K562 (cell line): Measurements from ENCODE around the gene ANAPC2. TPM values are rescaled to one million over a fixed set of nuclear protein-coding genes. Genes with fewer than 3 reads are reported as not detected.

Source experiments
- ATAC-seq: fragments of 200-7000 bp; cut with Tn5 transposase; 3 replicates; pipeline ENCODE4 v1.9.1; 2020; ENCODE audit warnings: moderate library complexity
- BruUV-seq: library from RNA; stranded (reverse); fragments of 400-500 nt; replicated peaks from 2 replicates; lab custom pipeline; 2021; lab: Mats Ljungman, UMichigan
- CTCF ChIA-PET: fragments of 300-600 bp; formaldehyde crosslinking; extraction: SDS; loops from one replicate; lab custom pipeline; 2021; ENCODE audit warnings: low intra/inter-chr PET ratio; lab: Yijun Ruan, JAX
- POLR2A ChIA-PET: fragments of 300-600, 350-650 bp; sonication (Branson Sonifier 250); formaldehyde crosslinking; extraction: SDS; loops from one replicate; lab custom pipeline; 2021; ENCODE audit warnings: antibody characterized with exemption, inconsistent platforms; lab: Yijun Ruan, JAX
- DNase-seq, 4 experiments: peaks; one replicate each; pipeline versions ENCODE4 v3.0.0 to v3.0.0-alpha.2; 2011 to 2018; ENCODE audit warnings: low spot score in 3 of 4, mixed read lengths in 3 of 4; ENCODE audit errors: extremely low read depth in 1 of 4
- FAIRE-seq: peaks from 2 replicates; lab custom pipeline; 2011; peaks lifted over from hg19 to GRCh38; lab: Jason Lieb, UNC
- H2AFZ ChIP-seq: 2 replicates; pipeline ENCODE4 v1.6.0; 2011; ENCODE audit warnings: low read depth, low read length, control low read depth, inconsistent platforms
- H3K27ac ChIP-seq: fragments of 200-600 bp; 3 replicates; pipeline ENCODE4 v1.8.0; 2011; ENCODE audit warnings: low read depth, mild to moderate bottlenecking, control low read depth, inconsistent platforms, low read length, moderate library complexity, mixed read lengths; ENCODE audit errors: extremely low read depth
- H3K27me3 ChIP-seq, 2 experiments: fragments of 300-600 bp in 1 of 2; 2 replicates in 1 of 2; 3 replicates in 1 of 2; pipeline versions ENCODE4 v1.6.0 to v1.8.0; 2011; ENCODE audit warnings: inconsistent platforms in 2 of 2, low read length in 2 of 2, mild to moderate bottlenecking in 1 of 2, mixed read lengths in 1 of 2, moderate library complexity in 1 of 2; ENCODE audit not compliant: control insufficient read depth in 2 of 2, insufficient read depth in 2 of 2
- H3K36me3 ChIP-seq: fragments of 300-600 bp; 3 replicates; pipeline ENCODE4 v1.8.0; 2011; ENCODE audit warnings: mild to moderate bottlenecking, low read length, inconsistent platforms; ENCODE audit not compliant: control insufficient read depth, insufficient read depth
- H3K4me1 ChIP-seq, 2 experiments: fragments of 200-600 bp in 1 of 2; replicated peaks in 1 of 2; 2 replicates in 1 of 2; 3 replicates in 1 of 2; pipeline versions ENCODE4 v1.5.1 to v1.8.0; 2011; ENCODE audit warnings: inconsistent platforms in 2 of 2, low read length in 2 of 2, mild to moderate bottlenecking in 1 of 2, mixed read lengths in 1 of 2, moderate library complexity in 1 of 2; ENCODE audit not compliant: control insufficient read depth in 2 of 2, insufficient read depth in 2 of 2
- H3K4me2 ChIP-seq: 2 replicates; pipeline ENCODE4 v1.6.1; 2011; ENCODE audit warnings: low read length, control low read depth, inconsistent platforms, mixed read lengths; ENCODE audit not compliant: insufficient read depth
- H3K4me3 ChIP-seq: fragments of 200-600 bp; sonication (generic), shearing (Covaris generic); 2 replicates; pipeline ENCODE4 v1.5.1; 2016; ENCODE audit warnings: control low read depth, inconsistent platforms
- H3K79me2 ChIP-seq: fragments of 200-600 bp; 3 replicates; pipeline ENCODE4 v1.8.0; 2011; ENCODE audit warnings: low read length, inconsistent platforms; ENCODE audit not compliant: control insufficient read depth, insufficient read depth
- H3K9ac ChIP-seq, 2 experiments: 2 replicates each; pipeline versions ENCODE4 v1.6.0 to v1.6.1; 2011; ENCODE audit warnings: low read depth in 2 of 2, low read length in 2 of 2, control low read depth in 1 of 2, inconsistent platforms in 1 of 2, mild to moderate bottlenecking in 1 of 2, mixed read lengths in 1 of 2; ENCODE audit not compliant: insufficient read depth in 1 of 2
- H3K9me1 ChIP-seq: one replicate; pipeline ENCODE4 v1.6.0; 2011; ENCODE audit warnings: inconsistent platforms, mild to moderate bottlenecking, low read length, moderate library complexity; ENCODE audit not compliant: control insufficient read depth, insufficient read depth
- H3K9me3 ChIP-seq: replicated peaks from 2 replicates; pipeline ENCODE4 v1.5.1; 2011; ENCODE audit warnings: low read depth, low read length, inconsistent platforms; ENCODE audit not compliant: control insufficient read depth, insufficient read depth
- H4K20me1 ChIP-seq: replicated peaks from 2 replicates; pipeline ENCODE4 v1.6.1; 2011; ENCODE audit warnings: low read length, inconsistent platforms, mixed read lengths; ENCODE audit not compliant: control insufficient read depth, insufficient read depth
- CBX2 ChIP-seq: fragments of 200-600 bp; sonication (generic); IDR thresholded peaks from one replicate; pipeline ENCODE4 v1.6.1; 2012; ENCODE audit warnings: mild to moderate bottlenecking, low read length, inconsistent platforms; ENCODE audit not compliant: insufficient read depth, poor library complexity, severe bottlenecking
- GATAD2B ChIP-seq: fragments of 450-650 bp; IDR thresholded peaks from 2 replicates; pipeline ENCODE4 v1.6.1; 2017; ENCODE audit warnings: mild to moderate bottlenecking, borderline replicate concordance
- HNRNPLL ChIP-seq: fragments of 200-400 bp; formaldehyde crosslinking; IDR thresholded peaks from 2 replicates; pipeline ENCODE4 v1.6.1; 2017; ENCODE audit warnings: low read length, low read depth, mild to moderate bottlenecking; ENCODE audit not compliant: poor library complexity, severe bottlenecking
- POLR2G ChIP-seq: fragments of 200-400 bp; formaldehyde crosslinking; IDR thresholded peaks from 2 replicates; pipeline ENCODE4 v1.6.1; 2017; ENCODE audit warnings: low read depth, mild to moderate bottlenecking, antibody characterized with exemption, low read length, moderate library complexity
- RBFOX2 ChIP-seq: fragments of 200-400 bp; formaldehyde crosslinking; IDR thresholded peaks from 2 replicates; pipeline ENCODE4 v1.6.1; 2017; ENCODE audit warnings: low read depth, mild to moderate bottlenecking, low read length, moderate library complexity
- SETDB1 ChIP-seq: IDR thresholded peaks from one replicate; pipeline ENCODE4 v1.6.1; 2012; ENCODE audit warnings: low read length, control low read depth, inconsistent platforms
- SPI1 ChIP-seq: IDR thresholded peaks from 2 replicates; pipeline ENCODE4 v1.6.1; 2011; ENCODE audit warnings: low read depth, low read length, control low read depth, borderline replicate concordance
- STAT5B ChIP-seq: fragments of 250-450 bp; sonication (Bioruptor Pico); IDR thresholded peaks from 2 replicates; pipeline ENCODE4 v1.8.0; 2021; ENCODE audit warnings: mild to moderate bottlenecking, inconsistent platforms
- TBL1XR1 ChIP-seq, 2 experiments: IDR thresholded peaks; 2 replicates each; pipeline ENCODE4 v1.6.1; 2012; ENCODE audit warnings: improper control_type of control experiment in 2 of 2, low read length in 2 of 2, mild to moderate bottlenecking in 1 of 2
- ZKSCAN1 ChIP-seq: fragments of 150-350 bp; IDR thresholded peaks from 2 replicates; pipeline ENCODE4 v1.6.1; 2016; ENCODE audit warnings: low read depth, low read length
- WGBS: fragments of 100-300 bp; shearing (Covaris generic); methylation state at CpG from one replicate; pipeline ENCODE4 v1.1.6; 2016; ENCODE audit warnings: low coverage, mixed read lengths; ENCODE audit not compliant: insufficient coverage; ENCODE audit errors: missing lambda C conversion rate; 5-methylcytosine and 5-hydroxymethylcytosine counted together
- in situ Hi-C: fragments of 300-500 bp; cut with MboI; formaldehyde crosslinking; loops from 4 replicates; pipeline ENCODE4 v1.15.0; 2018; ENCODE audit warnings: inconsistent platforms, mixed read lengths
- intact Hi-C: fragments of 100-400 bp; cut with micrococcal nuclease; formaldehyde crosslinking; loops from 2 replicates; pipeline ENCODE4 v1.14.2; 2022
- polyA plus RNA-seq, 8 experiments: library from polyadenylated mRNA; depleted of rRNA in 4 of 8; stranded (reverse) in 5 of 8; unstranded in 3 of 8; fragments of >200 nt; fragmentation: Nextera tagmentation in 2 of 8; fragmentation: Illumina TruSeq in 1 of 8; extraction: Ambion mirVana in 2 of 8; extraction: Trizol in 1 of 8; gene quantifications; 2 replicates each; pipeline versions ENCODE4 v1.2.1 to v1.2.3, GENCODE V29; 2011 to 2014; ENCODE audit warnings: inconsistent platforms in 1 of 8, missing spikeins in 1 of 8
- total RNA-seq, 7 experiments: library from RNA; depleted of rRNA in 6 of 7; stranded (reverse); fragments of >200 nt in 6 of 7; fragmentation: Illumina TruSeq in 2 of 7; extraction: Trizol in 2 of 7; gene quantifications; 2 replicates each; pipeline versions ENCODE4 v1.2.1 to v1.2.3, GENCODE V29; 2011 to 2021; ENCODE audit warnings: low replicate concordance in 1 of 7
- TF ChIP-seq, protein P1 (sequence below): fragments of 450-650 bp; IDR thresholded peaks from 2 replicates; pipeline ENCODE4 v1.6.1; 2016; ENCODE audit warnings: low read depth, mild to moderate bottlenecking, moderate library complexity
- TF ChIP-seq, protein P2 (sequence below): fragments of 200-800 bp; sonication (Bioruptor generic); IDR thresholded peaks from 2 replicates; pipeline ENCODE4 v1.6.1; 2017; ENCODE audit warnings: missing genetic modification characterization, missing compliant biosample characterization

Gene ANAPC2
- total and polyA plus RNA-seq, 9 of the 15 experiments (the other 6 are each of a cell fraction or from before 2014, with no cell fraction given), result 0.11 to 56.5 (median 17.1) TPM; not detected in 1

DNA sequence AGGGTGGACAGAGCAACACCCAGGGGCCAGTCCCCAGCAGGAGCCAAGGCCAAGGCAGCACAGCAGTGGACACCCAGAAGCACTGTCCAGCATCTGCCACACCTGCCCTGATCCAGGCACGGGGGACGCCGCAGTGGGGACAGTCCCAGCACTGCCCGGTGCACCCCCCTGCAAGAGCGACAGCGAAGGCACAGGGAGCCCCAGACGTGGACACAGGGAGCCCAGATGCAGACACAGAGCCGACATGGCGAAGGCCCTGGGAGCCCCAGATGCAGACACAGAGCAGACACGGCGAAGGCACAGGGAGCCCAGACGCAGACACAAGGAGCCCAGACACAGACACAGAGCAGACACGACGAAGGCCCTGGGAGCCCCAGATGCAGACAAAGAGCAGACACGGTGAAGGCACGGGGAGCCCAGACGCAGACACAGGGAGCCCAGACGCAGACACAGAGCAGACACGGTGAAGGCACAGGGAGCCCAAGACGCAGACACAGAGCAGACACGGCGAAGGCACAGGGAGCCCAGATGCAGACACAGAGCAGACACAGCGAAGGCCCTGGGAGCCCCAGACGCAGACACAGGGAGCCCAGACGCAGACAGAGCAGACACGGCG is 4.3 kb downstream of the ANAPC2 start:
- peaks cover 74% of the 10 kb centered on the region; the same call in 2 of the 3 replicates for H3K36me3 ChIP-seq
- no peaks in the 10 kb centered on the region for H3K9me3 ChIP-seq
- WGBS, result 91% methylated on average over 25 of the region's 27 CpGs
- H3K4me3 ChIP-seq, result no peak overlapping the region
- H4K20me1 ChIP-seq, result peaks cover 8% of the 10 kb centered on the region
- no peaks in the 10 kb centered on the region for H3K27me3 ChIP-seq
- ChIA-PET CTCF (no interaction called here), POLR2A (interaction anchor here (0.5 to 1.1 kb wide), 3 partner anchors 10 to 15 kb away, joined by 3 to 9 read pairs (median 4); no protein-coding TSS in a partner anchor)
- intact Hi-C loops (no loop called here), in situ Hi-C loops (no loop called here)
- DNase-seq (no peak), ATAC-seq (no peak), FAIRE-seq (no peak)
- peaks cover 11 to 79% of the 10 kb centered on the region in 2 experiments for H3K4me1 ChIP-seq
- H2AFZ ChIP-seq, result no peak overlapping the region
- peaks cover 26% of the 10 kb centered on the region for H3K79me2 ChIP-seq
- no peak overlapping the region for H3K4me2 ChIP-seq
- H3K9me1 ChIP-seq, result no peaks in the 10 kb centered on the region
- no TSS peak for BruUV-seq
- no peak overlapping the region for H3K27ac ChIP-seq
- TF ChIP-seq GATAD2B (no peak), RBFOX2 (0 out of 2 replicates have a peak, but pooled peaks have one; percentile 28), HNRNPLL (no peak), SETDB1 (no peak), POLR2G (0 out of 2 replicates have a peak, but pooled peaks have one; percentile 57), SPI1 (no peak), ZKSCAN1 (no peak), CBX2 (no peak), STAT5B (no peak), TBL1XR1 (IDR thresholded peaks at IDR 0.05; ENCODE audit: low read length in 2 of 2) (no peak)
- TF ChIP-seq, protein P1, sequence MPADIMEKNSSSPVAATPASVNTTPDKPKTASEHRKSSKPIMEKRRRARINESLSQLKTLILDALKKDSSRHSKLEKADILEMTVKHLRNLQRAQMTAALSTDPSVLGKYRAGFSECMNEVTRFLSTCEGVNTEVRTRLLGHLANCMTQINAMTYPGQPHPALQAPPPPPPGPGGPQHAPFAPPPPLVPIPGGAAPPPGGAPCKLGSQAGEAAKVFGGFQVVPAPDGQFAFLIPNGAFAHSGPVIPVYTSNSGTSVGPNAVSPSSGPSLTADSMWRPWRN, result no peak
- TF ChIP-seq, protein P2, sequence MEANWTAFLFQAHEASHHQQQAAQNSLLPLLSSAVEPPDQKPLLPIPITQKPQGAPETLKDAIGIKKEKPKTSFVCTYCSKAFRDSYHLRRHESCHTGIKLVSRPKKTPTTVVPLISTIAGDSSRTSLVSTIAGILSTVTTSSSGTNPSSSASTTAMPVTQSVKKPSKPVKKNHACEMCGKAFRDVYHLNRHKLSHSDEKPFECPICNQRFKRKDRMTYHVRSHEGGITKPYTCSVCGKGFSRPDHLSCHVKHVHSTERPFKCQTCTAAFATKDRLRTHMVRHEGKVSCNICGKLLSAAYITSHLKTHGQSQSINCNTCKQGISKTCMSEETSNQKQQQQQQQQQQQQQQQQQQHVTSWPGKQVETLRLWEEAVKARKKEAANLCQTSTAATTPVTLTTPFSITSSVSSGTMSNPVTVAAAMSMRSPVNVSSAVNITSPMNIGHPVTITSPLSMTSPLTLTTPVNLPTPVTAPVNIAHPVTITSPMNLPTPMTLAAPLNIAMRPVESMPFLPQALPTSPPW (CRISPR knock-in tag), result no peak
- no peak overlapping the region; a peak in 1 of 4 replicates for H3K9ac ChIP-seq
